HepG2 (cell line): ENCODE results near the gene CIAPIN1. TPM values are rescaled to one million over a fixed set of nuclear protein-coding genes. Genes with fewer than 3 reads are reported as not detected.

ENCODE experiments used
- CBFB ChIP-seq: sonication (generic); formaldehyde crosslinking; IDR thresholded peaks from 2 replicates; pipeline ENCODE4 v1.4.0; 2020; ENCODE audit warnings: missing genetic modification reagents
- CHD2 ChIP-seq: IDR thresholded peaks from 2 replicates; pipeline ENCODE4 v1.6.1; 2011; ENCODE audit warnings: low read depth, low read length, improper control_type of control experiment
- FOXO1 ChIP-seq: sonication (generic); formaldehyde crosslinking; IDR thresholded peaks from 2 replicates; pipeline ENCODE4 v1.4.0; 2020; ENCODE audit warnings: missing genetic modification reagents
- HOXA7 ChIP-seq: sonication (generic); formaldehyde crosslinking; IDR thresholded peaks from 2 replicates; pipeline ENCODE4 v1.8.1; 2022; ENCODE audit warnings: mild to moderate bottlenecking, missing genetic modification reagents, moderate library complexity
- MATR3 ChIP-seq: sonication (generic); formaldehyde crosslinking; IDR thresholded peaks from 2 replicates; pipeline ENCODE4 v1.4.0; 2020; ENCODE audit warnings: missing genetic modification reagents
- SAP130 ChIP-seq: IDR thresholded peaks from 2 replicates; pipeline ENCODE4 v1.6.1; 2016; ENCODE audit warnings: low read depth
- SIX4 ChIP-seq: sonication (generic); formaldehyde crosslinking; IDR thresholded peaks from 2 replicates; pipeline ENCODE4 v1.4.0; 2020; ENCODE audit warnings: missing genetic modification reagents
- SOX5 ChIP-seq: IDR thresholded peaks from 2 replicates; pipeline ENCODE4 v1.6.1; 2016; ENCODE audit warnings: borderline replicate concordance
- SUZ12 ChIP-seq: fragments of 150-350 bp; IDR thresholded peaks from 2 replicates; pipeline ENCODE4 v1.6.1; 2014; ENCODE audit warnings: low read depth, low read length
- TCF12 ChIP-seq, 2 experiments: fragments of 450-650 bp in 1 of 2; sonication (generic) in 1 of 2; formaldehyde crosslinking in 1 of 2; IDR thresholded peaks; 2 replicates each; pipeline versions ENCODE4 v1.6.1 to v1.8.0; 2017 to 2022; ENCODE audit warnings: antibody characterized with exemption in 1 of 2, mild to moderate bottlenecking in 1 of 2, missing genetic modification reagents in 1 of 2, moderate library complexity in 1 of 2
- U2AF1 ChIP-seq: fragments of 200-400 bp; formaldehyde crosslinking; optimal IDR thresholded peaks from 2 replicates; pipeline ENCODE3; 2017; ENCODE audit warnings: mild to moderate bottlenecking, low read depth, low read length
- ZMYM4 ChIP-seq: sonication (generic); formaldehyde crosslinking; IDR thresholded peaks from 2 replicates; pipeline ENCODE4 v1.8.1; 2023; ENCODE audit warnings: mild to moderate bottlenecking, missing genetic modification reagents
- ZNF543 ChIP-seq: sonication (generic); formaldehyde crosslinking; IDR thresholded peaks from 2 replicates; pipeline ENCODE4 v1.4.0; 2020; ENCODE audit warnings: mild to moderate bottlenecking, missing genetic modification reagents
- ZNF670 ChIP-seq: sonication (generic); formaldehyde crosslinking; IDR thresholded peaks from 2 replicates; pipeline ENCODE4 v1.8.0; 2022; ENCODE audit warnings: mild to moderate bottlenecking, missing genetic modification reagents, borderline replicate concordance
- ZNF7 ChIP-seq: IDR thresholded peaks from 2 replicates; pipeline ENCODE4 v1.6.1; 2016; ENCODE audit warnings: missing biosample characterization, missing genetic modification reagents
- ZNF784 ChIP-seq: sonication (generic); formaldehyde crosslinking; IDR thresholded peaks from 2 replicates; pipeline ENCODE4 v1.5.1; 2020; ENCODE audit warnings: missing genetic modification reagents, mild to moderate bottlenecking, borderline replicate concordance
- ZNF792 ChIP-seq: IDR thresholded peaks from 2 replicates; pipeline ENCODE4 v1.6.1; 2016
- ZNF83 ChIP-seq: sonication (generic); formaldehyde crosslinking; IDR thresholded peaks from 2 replicates; pipeline ENCODE4 v1.4.0; 2020; ENCODE audit warnings: missing genetic modification reagents, mild to moderate bottlenecking, borderline replicate concordance
- ZNF850 ChIP-seq: sonication (generic); formaldehyde crosslinking; conservative IDR thresholded peaks from 2 replicates; pipeline ENCODE4 v1.9.0; 2021; ENCODE audit warnings: mild to moderate bottlenecking, missing genetic modification reagents
- polyA plus RNA-seq, 8 experiments: library from polyadenylated mRNA; depleted of rRNA in 3 of 8; stranded (reverse) in 7 of 8; unstranded in 1 of 8; fragments of >200 nt; fragmentation: Illumina TruSeq in 4 of 8; extraction: Trizol in 4 of 8; gene quantifications; 2 replicates each; pipeline versions ENCODE4 v1.2.1 to v1.2.3, GENCODE V29; 2011 to 2016; ENCODE audit warnings: low read depth in 4 of 8, missing spikeins in 1 of 8, mixed read lengths in 1 of 8; ENCODE audit not compliant: insufficient read depth in 1 of 8
- total RNA-seq, 5 experiments: library from RNA; depleted of rRNA; stranded (reverse); fragments of >200 nt; fragmentation: Illumina TruSeq; extraction: Trizol; gene quantifications; 2 replicates each; pipeline ENCODE4 v1.2.3, GENCODE V29; 2016; ENCODE audit warnings: low read depth in 1 of 5
- TF ChIP-seq, protein P1 (sequence below), 2 experiments: sonication (generic) in 1 of 2; formaldehyde crosslinking in 1 of 2; IDR thresholded peaks; 2 replicates each; pipeline versions ENCODE4 v1.6.1 to v1.9.0; 2014 to 2022; ENCODE audit warnings: antibody characterized with exemption in 1 of 2, borderline replicate concordance in 1 of 2, inconsistent platforms in 1 of 2, low read depth in 1 of 2, missing genetic modification reagents in 1 of 2
- TF ChIP-seq, protein P2 (sequence below): sonication (generic); formaldehyde crosslinking; IDR thresholded peaks from 2 replicates; pipeline ENCODE4; 2020; ENCODE audit warnings: missing genetic modification reagents, mild to moderate bottlenecking, borderline replicate concordance

CIAPIN1 gene
- total and polyA plus RNA-seq, 2 of the 13 experiments (the other 11 are each of a cell fraction or from before 2014, with no cell fraction given), result 69.3 to 89.7 TPM

DNA sequence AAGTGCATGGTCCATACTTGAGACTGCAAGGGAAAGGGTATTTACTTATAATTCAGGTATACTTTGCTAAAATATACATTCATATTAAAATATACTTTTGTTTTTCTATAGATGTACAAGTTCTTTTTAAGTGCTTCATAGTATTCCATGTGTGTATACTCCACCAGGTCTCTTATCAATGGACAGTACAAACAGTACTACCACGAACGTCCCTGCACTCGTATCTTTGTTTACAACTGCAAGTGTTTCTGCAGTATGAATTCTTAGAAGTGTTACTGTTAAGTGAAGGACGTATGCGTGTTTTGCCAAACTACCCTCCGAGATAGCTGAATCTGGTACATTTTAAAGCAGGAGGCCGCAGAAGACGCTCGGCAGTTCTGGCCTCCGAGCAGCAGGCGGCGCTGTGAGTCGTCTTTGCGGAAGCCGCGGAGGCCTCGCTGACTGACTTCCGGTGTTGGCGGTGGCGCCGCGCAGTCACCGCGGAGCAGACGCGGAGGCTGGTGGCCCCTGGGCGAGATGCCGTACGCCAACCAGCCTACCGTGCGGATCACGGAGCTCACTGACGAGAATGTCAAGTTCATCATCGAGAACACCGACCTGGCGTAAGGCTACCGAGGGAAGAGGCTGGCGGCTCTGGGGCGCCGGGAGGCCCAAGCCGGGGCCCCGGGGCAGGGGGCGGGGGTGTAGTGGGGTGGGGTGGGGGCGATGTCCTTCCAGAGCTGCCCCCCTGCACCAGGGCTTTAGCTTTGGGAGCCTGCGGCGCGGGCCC lies 15.2 kb upstream of the CIAPIN1 start, which contains the start of gene POLR2C (continued):
- TF ChIP-seq, protein P1, sequence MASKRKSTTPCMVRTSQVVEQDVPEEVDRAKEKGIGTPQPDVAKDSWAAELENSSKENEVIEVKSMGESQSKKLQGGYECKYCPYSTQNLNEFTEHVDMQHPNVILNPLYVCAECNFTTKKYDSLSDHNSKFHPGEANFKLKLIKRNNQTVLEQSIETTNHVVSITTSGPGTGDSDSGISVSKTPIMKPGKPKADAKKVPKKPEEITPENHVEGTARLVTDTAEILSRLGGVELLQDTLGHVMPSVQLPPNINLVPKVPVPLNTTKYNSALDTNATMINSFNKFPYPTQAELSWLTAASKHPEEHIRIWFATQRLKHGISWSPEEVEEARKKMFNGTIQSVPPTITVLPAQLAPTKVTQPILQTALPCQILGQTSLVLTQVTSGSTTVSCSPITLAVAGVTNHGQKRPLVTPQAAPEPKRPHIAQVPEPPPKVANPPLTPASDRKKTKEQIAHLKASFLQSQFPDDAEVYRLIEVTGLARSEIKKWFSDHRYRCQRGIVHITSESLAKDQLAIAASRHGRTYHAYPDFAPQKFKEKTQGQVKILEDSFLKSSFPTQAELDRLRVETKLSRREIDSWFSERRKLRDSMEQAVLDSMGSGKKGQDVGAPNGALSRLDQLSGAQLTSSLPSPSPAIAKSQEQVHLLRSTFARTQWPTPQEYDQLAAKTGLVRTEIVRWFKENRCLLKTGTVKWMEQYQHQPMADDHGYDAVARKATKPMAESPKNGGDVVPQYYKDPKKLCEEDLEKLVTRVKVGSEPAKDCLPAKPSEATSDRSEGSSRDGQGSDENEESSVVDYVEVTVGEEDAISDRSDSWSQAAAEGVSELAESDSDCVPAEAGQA (IDR thresholded peaks at IDR 0.05; ENCODE audit: low read depth), result peak; percentile 87
- TF ChIP-seq, protein P1 (CRISPR knock-in tag; IDR thresholded peaks at IDR 0.05; ENCODE audit: borderline replicate concordance), result no peak
- peak; percentile 97 for TF ChIP-seq CBFB (CRISPR knock-in tag)
- no peak for TF ChIP-seq ZNF7 (CRISPR knock-in tag)
- TF ChIP-seq, protein P2, sequence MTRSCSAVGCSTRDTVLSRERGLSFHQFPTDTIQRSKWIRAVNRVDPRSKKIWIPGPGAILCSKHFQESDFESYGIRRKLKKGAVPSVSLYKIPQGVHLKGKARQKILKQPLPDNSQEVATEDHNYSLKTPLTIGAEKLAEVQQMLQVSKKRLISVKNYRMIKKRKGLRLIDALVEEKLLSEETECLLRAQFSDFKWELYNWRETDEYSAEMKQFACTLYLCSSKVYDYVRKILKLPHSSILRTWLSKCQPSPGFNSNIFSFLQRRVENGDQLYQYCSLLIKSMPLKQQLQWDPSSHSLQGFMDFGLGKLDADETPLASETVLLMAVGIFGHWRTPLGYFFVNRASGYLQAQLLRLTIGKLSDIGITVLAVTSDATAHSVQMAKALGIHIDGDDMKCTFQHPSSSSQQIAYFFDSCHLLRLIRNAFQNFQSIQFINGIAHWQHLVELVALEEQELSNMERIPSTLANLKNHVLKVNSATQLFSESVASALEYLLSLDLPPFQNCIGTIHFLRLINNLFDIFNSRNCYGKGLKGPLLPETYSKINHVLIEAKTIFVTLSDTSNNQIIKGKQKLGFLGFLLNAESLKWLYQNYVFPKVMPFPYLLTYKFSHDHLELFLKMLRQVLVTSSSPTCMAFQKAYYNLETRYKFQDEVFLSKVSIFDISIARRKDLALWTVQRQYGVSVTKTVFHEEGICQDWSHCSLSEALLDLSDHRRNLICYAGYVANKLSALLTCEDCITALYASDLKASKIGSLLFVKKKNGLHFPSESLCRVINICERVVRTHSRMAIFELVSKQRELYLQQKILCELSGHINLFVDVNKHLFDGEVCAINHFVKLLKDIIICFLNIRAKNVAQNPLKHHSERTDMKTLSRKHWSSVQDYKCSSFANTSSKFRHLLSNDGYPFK (CRISPR knock-in tag), result peak; percentile 95
- TF ChIP-seq MATR3 (CRISPR knock-in tag), result no peak
- TF ChIP-seq SAP130 (CRISPR knock-in tag), result peak; percentile 98
- peak; percentile 80; the same call in 1 of the 2 replicates for TF ChIP-seq ZNF670
- TF ChIP-seq ZNF83 (CRISPR knock-in tag), result peak; percentile 92
- no peak for TF ChIP-seq ZNF543 (CRISPR knock-in tag)
- TF ChIP-seq ZNF792 (CRISPR knock-in tag), result peak; percentile 95; the same call in 1 of the 2 replicates
- no peak for TF ChIP-seq TCF12 (IDR thresholded peaks at IDR 0.05)
- TF ChIP-seq TCF12 (CRISPR knock-in tag; IDR thresholded peaks at IDR 0.05), result no peak
- TF ChIP-seq U2AF1, result peak; percentile 72
- TF ChIP-seq FOXO1, result peak; percentile 91
- TF ChIP-seq ZMYM4 (CRISPR knock-in tag), result peak; percentile 100
- no peak for TF ChIP-seq SUZ12
- no peak; the same call in 1 of the 2 replicates for TF ChIP-seq CHD2
- TF ChIP-seq SOX5 (CRISPR knock-in tag), result peak; percentile 70
- no peak for TF ChIP-seq HOXA7 (CRISPR knock-in tag)
- peak; percentile 68; the same call in 1 of the 2 replicates for TF ChIP-seq SIX4
- TF ChIP-seq ZNF850 (CRISPR knock-in tag), result no peak
- TF ChIP-seq ZNF784, result peak; percentile 97; the same call in 1 of the 2 replicates
